ENCODE data around the gene NOD1. TPM values are rescaled to one million over a fixed set of nuclear protein-coding genes. Genes with fewer than 3 reads are reported as not detected.
A peak's percentile ranks its signal among the peaks of the same experiment; 100 is the strongest.

Gene NOD1
- polyA plus RNA-seq, 3 donors, result 2.8 to 15.0 (median 4.6) TPM

GRCh38 chr7:30423788-30424505 is 54.6 kb downstream of the NOD1 start:
- Histone ChIP-seq H3K27me3 (ENCODE audit: control insufficient read depth in 2 of 2, insufficient read depth in 2 of 2, low read length in 2 of 2) (no peaks in the 10 kb centered on the region), H2AFZ (ENCODE audit: insufficient read depth, low read depth, low read length, poor library complexity, severe bottlenecking) (no peak overlapping the region), H3K4me2 (replicated peaks; ENCODE audit: extremely low read depth, low read length, poor library complexity, severe bottlenecking) (peak overlapping the region; percentile 5), H3K9ac (ENCODE audit: insufficient read depth, low read length, poor library complexity, severe bottlenecking) (no peak overlapping the region), H3K36me3 (replicated peaks in 1 of 2; ENCODE audit: control insufficient read depth in 1 of 2, insufficient read depth in 2 of 2, low read length in 2 of 2) (peaks cover 7 to 20% of the 10 kb centered on the region in 2 donors), H3K4me3 (replicated peaks in 1 of 3; ENCODE audit: low read depth in 2 of 3, low read length in 3 of 3) (no peak overlapping the region), H3K27ac (ENCODE audit: low read depth in 1 of 2, low read length in 2 of 2) (peak overlapping the region in 1 of 2 donors; percentile 49), H4K20me1 (ENCODE audit: insufficient read depth, low read length) (no peaks in the 10 kb centered on the region), H3K79me2 (ENCODE audit: insufficient read depth, low read length) (no peaks in the 10 kb centered on the region), H3K4me1 (ENCODE audit: control insufficient read depth in 1 of 2, insufficient read depth in 2 of 2, low read length in 2 of 2) (peaks cover 40 to 47% of the 10 kb centered on the region in 2 donors), H3K9me3 (replicated peaks in 1 of 2; ENCODE audit: control insufficient read depth in 1 of 2, insufficient read depth in 1 of 2, low read length in 2 of 2) (peaks cover 0 to 3% of the 10 kb centered on the region in 2 donors)
- H3K27ac Mint-ChIP-seq, result peak overlapping the region in 5 of 7 donors; percentile 30 to 76 (median 65)
- peaks cover 2 to 17% (median 11%) of the 10 kb centered on the region in 7 donors for H3K9me3 Mint-ChIP-seq
- TF ChIP-seq CTCF (IDR thresholded peaks at IDR 0.05), result no peak
- 44% methylated on average over 11 of the region's 14 CpGs for WGBS (ENCODE audit: insufficient coverage)
- peak; percentile 19 to 58 (median 28) for DNase-seq
- peak overlapping the region in 1 of 2 donors; percentile 57 for H3K4me3 Mint-ChIP-seq
- intact Hi-C loops (cut with micrococcal nuclease), result loop anchor here (10.0 kb wide), 2 partner anchors 139 to 259 kb away; partner anchors contain the start of gene ZNRF2 (in 1 of the 2)
- H3K27me3 Mint-ChIP-seq (ENCODE audit: low read depth in 3 of 3), result no peaks in the 10 kb centered on the region
- H3K36me3 Mint-ChIP-seq, result peaks cover 33 to 45% of the 10 kb centered on the region in 2 donors
- H3K4me1 Mint-ChIP-seq, result peaks cover 52% of the 10 kb centered on the region

DNA sequence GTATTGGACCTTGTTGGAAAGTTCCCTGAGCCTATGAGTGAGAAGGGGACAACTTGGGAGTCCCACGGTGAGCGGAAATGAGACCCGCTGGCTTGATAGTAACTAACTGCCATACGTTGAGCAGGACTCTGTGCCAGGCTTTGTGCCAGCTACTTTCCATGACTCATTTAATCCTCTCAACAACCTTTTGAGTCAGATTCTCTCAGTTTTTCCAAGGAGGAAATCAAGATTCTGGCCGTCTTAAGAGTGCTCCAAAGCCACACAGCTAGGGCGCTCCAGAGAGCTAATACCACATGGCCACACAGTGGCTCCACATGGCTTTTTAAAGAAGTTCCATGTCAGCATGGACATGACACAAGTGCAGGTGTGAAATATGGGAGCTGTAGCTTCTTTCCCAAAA is 55.7 kb downstream of the NOD1 start:
- no peaks in the 10 kb centered on the region for H3K27me3 Mint-ChIP-seq (ENCODE audit: low read depth in 3 of 3)
- Histone ChIP-seq H3K4me3 (replicated peaks in 1 of 3; ENCODE audit: low read depth in 2 of 3, low read length in 3 of 3) (no peak overlapping the region), H3K36me3 (replicated peaks in 1 of 2; ENCODE audit: control insufficient read depth in 1 of 2, insufficient read depth in 2 of 2, low read length in 2 of 2) (peaks cover 7 to 20% of the 10 kb centered on the region in 2 donors), H3K9ac (ENCODE audit: insufficient read depth, low read length, poor library complexity, severe bottlenecking) (no peak overlapping the region), H2AFZ (ENCODE audit: insufficient read depth, low read depth, low read length, poor library complexity, severe bottlenecking) (no peak overlapping the region), H3K4me1 (ENCODE audit: control insufficient read depth in 1 of 2, insufficient read depth in 2 of 2, low read length in 2 of 2) (peaks cover 30 to 37% of the 10 kb centered on the region in 2 donors), H3K9me3 (replicated peaks in 1 of 2; ENCODE audit: control insufficient read depth in 1 of 2, insufficient read depth in 1 of 2, low read length in 2 of 2) (peaks cover 0 to 3% of the 10 kb centered on the region in 2 donors), H3K4me2 (replicated peaks; ENCODE audit: extremely low read depth, low read length, poor library complexity, severe bottlenecking) (no peak overlapping the region), H4K20me1 (ENCODE audit: insufficient read depth, low read length) (no peaks in the 10 kb centered on the region), H3K79me2 (ENCODE audit: insufficient read depth, low read length) (no peaks in the 10 kb centered on the region), H3K27me3 (ENCODE audit: control insufficient read depth in 2 of 2, insufficient read depth in 2 of 2, low read length in 2 of 2) (no peaks in the 10 kb centered on the region), H3K27ac (ENCODE audit: low read depth in 1 of 2, low read length in 2 of 2) (no peak overlapping the region)
- no peak overlapping the region for H3K27ac Mint-ChIP-seq
- 92% methylated on average over 2 of the region's 6 CpGs for WGBS (ENCODE audit: insufficient coverage)
- peaks cover 2 to 21% (median 13%) of the 10 kb centered on the region in 7 donors for H3K9me3 Mint-ChIP-seq
- no peak for TF ChIP-seq CTCF (IDR thresholded peaks at IDR 0.05)
- peaks cover 33 to 45% of the 10 kb centered on the region in 2 donors for H3K36me3 Mint-ChIP-seq
- no peak overlapping the region for H3K4me3 Mint-ChIP-seq
- intact Hi-C loops (cut with micrococcal nuclease), result loop anchor here (10.0 kb wide), 2 partner anchors 138 to 258 kb away; partner anchors contain the start of gene ZNRF2 (in 1 of the 2)
- no peak for DNase-seq
- peaks cover 42% of the 10 kb centered on the region for H3K4me1 Mint-ChIP-seq

All from CD14-positive monocyte (primary cell).